MCF 10A (cell line): ENCODE results near the gene NR2E3. TPM values are rescaled to one million over a fixed set of nuclear protein-coding genes. Genes with fewer than 3 reads are reported as not detected.
A peak's percentile ranks its signal among the peaks of the same experiment; 100 is the strongest.

ENCODE experiments used
- BruUV-seq: library from RNA; stranded (reverse); fragments of 400-500 nt; replicated peaks from 2 replicates; lab custom pipeline; 2021; lab: Mats Ljungman, UMichigan
- CTCF ChIA-PET: fragments of 300-600 bp; sonication (Branson Sonifier 250); formaldehyde crosslinking; extraction: SDS; loops from one replicate; lab custom pipeline; 2021; ENCODE audit warnings: antibody characterized with exemption, inconsistent platforms; lab: Yijun Ruan, JAX
- POLR2A ChIA-PET: fragments of 300-600, 350-650 bp; sonication (Branson Sonifier 250); formaldehyde crosslinking; extraction: SDS; loops from one replicate; lab custom pipeline; 2020; ENCODE audit warnings: antibody characterized with exemption, inconsistent platforms; lab: Yijun Ruan, JAX
- DNase-seq: peaks from one replicate; pipeline ENCODE4 v3.0.0-alpha.2; 2018; ENCODE audit not compliant: unreplicated experiment
- H3K27ac Mint-ChIP-seq: one replicate; pipeline ENCODE4 v1.8.0; 2022; ENCODE audit warnings: mild to moderate bottlenecking, low read depth, mixed read lengths; ENCODE audit not compliant: unreplicated experiment
- H3K27me3 Mint-ChIP-seq: one replicate; pipeline ENCODE4 v1.8.0; 2022; ENCODE audit warnings: mixed read lengths; ENCODE audit not compliant: insufficient read depth, unreplicated experiment
- H3K36me3 Mint-ChIP-seq: one replicate; pipeline ENCODE4 v1.8.0; 2022; ENCODE audit warnings: mild to moderate bottlenecking, moderate library complexity, mixed read lengths; ENCODE audit not compliant: insufficient read depth, unreplicated experiment
- H3K4me1 Mint-ChIP-seq: one replicate; pipeline ENCODE4 v1.8.0; 2022; ENCODE audit warnings: mixed read lengths; ENCODE audit not compliant: insufficient read depth, unreplicated experiment
- H3K4me3 Mint-ChIP-seq: one replicate; pipeline ENCODE4 v1.8.0; 2022; ENCODE audit warnings: mild to moderate bottlenecking, moderate library complexity, mixed read lengths; ENCODE audit not compliant: unreplicated experiment
- H3K9me3 Mint-ChIP-seq: one replicate; pipeline ENCODE4 v1.8.0; 2022; ENCODE audit warnings: mixed read lengths; ENCODE audit not compliant: unreplicated experiment
- CTCF ChIP-seq: fragments of 200-600 bp; IDR thresholded peaks from one replicate; pipeline ENCODE4 v1.8.0; 2022; ENCODE audit warnings: antibody characterized with exemption, mild to moderate bottlenecking; ENCODE audit not compliant: unreplicated experiment
- intact Hi-C: fragments of 100-400 bp; cut with micrococcal nuclease; formaldehyde crosslinking; loops from 2 replicates; pipeline ENCODE4 v1.14.1; 2022
- total RNA-seq: library from RNA; stranded (reverse); gene quantifications from 2 replicates; pipeline ENCODE4 v1.2.3, GENCODE V29; 2022

Gene NR2E3
- total RNA-seq, 1 experiment from 2014 or later, result 0.49 TPM

- no peaks in the 10 kb centered on the region for H3K27me3 Mint-ChIP-seq
- CTCF ChIA-PET, result interaction anchor here (0.6 to 9.1 kb wide), 55 partner anchors 9 to 1118 kb away, joined by 3 to 149 read pairs (median 4); partner anchors contain the start of gene NR2E3
- H3K9me3 Mint-ChIP-seq, result no peaks in the 10 kb centered on the region
- DNase-seq, result peak; percentile 77
- peaks cover 6% of the 10 kb centered on the region for H3K4me1 Mint-ChIP-seq
- H3K27ac Mint-ChIP-seq, result no peak overlapping the region
- intact Hi-C loops, result loop anchor here (1.0 to 10.0 kb wide), 11 partner anchors 21 to 909 kb away; partner anchors contain the start of genes LRRC49, THAP10 and THSD4
- POLR2A ChIA-PET, result interaction anchor here (0.5 to 0.6 kb wide), 3 partner anchors 355 to 1703 kb away, joined by 3 read pairs; partner anchors contain the start of gene TLE3
- no peaks in the 10 kb centered on the region for H3K36me3 Mint-ChIP-seq
- TF ChIP-seq CTCF, result peak; percentile 93
- no TSS peak for BruUV-seq
- no peak overlapping the region for H3K4me3 Mint-ChIP-seq
These were observed 9.3 kb upstream of the NR2E3 start for GRCh38 chr15:71800835-71801745.

DNA sequence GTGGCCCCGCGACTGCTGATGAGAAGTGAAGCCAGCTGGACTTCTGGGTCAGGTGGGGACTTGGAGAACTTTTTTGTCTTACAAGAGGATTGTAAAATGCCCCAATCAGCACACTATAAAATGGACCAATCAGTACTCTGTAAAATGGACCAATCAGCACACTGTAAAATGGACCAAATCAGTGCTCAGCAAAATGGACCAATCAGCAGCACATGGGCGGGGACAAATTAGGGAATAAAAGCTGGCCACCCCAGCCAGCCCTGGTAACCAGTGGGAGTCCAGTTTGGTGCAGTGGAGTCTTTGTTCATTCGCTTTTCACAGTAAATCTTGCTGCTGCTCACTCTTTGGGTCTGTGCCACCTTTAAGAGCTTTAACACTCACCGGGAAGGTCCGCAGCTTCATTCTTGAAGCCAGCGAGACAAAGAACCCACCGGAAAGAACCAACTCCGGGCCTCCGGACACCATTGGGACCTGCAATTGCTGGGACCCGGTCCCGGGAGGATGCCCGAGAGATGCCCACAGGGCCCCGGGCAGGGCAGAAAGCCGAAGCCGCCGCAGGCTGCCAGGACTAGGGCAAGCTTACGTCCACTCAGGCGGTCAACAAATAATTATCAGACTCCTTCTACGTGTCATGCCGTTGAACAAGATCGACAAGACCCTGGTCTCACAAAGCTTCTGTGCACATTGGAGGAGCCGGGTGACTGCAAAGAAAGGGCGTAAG is 8.3 kb upstream of the NR2E3 start:
- H3K9me3 Mint-ChIP-seq, result no peaks in the 10 kb centered on the region
- H3K27ac Mint-ChIP-seq, result no peak overlapping the region
- intact Hi-C loops, result loop anchor here (1.0 to 10.0 kb wide), 11 partner anchors 22 to 910 kb away; partner anchors contain the start of genes LRRC49, THAP10 and THSD4
- no peaks in the 10 kb centered on the region for H3K36me3 Mint-ChIP-seq
- BruUV-seq, result no TSS peak
- CTCF ChIA-PET, result interaction anchor here (0.6 to 9.1 kb wide), 37 partner anchors 8 to 991 kb away, joined by 3 to 149 read pairs (median 4); partner anchors contain the start of gene NR2E3
- peaks cover 6% of the 10 kb centered on the region for H3K4me1 Mint-ChIP-seq
- H3K4me3 Mint-ChIP-seq, result no peak overlapping the region
- no peaks in the 10 kb centered on the region for H3K27me3 Mint-ChIP-seq
- POLR2A ChIA-PET, result interaction anchor here (0.9 kb wide), 1 partner anchor 22 kb away, joined by 3 read pairs; no protein-coding TSS in a partner anchor
- no peak for DNase-seq
- no peak for TF ChIP-seq CTCF

DNA sequence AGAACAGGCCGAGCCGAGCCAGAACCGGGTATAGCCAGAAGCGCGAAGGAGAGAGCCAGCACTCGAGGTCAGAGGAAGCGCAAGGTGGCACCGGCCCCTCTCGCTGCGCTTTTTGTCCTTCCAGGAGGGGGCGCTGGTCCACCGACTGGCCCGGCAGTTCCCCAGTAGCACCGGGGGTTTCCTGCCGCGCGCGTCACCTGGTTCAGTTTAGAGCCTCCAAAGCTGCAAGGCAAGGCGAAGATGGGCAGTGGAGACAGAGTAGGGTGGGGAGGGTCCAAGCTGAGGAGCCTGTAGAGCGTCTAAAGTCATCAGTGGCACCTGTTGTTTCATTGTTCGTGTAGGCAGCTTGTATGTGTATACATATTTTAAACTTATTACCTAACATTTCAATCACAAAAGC is 7.6 kb upstream of the NR2E3 start:
- no peak for DNase-seq
- Mint-ChIP-seq H3K27me3 (no peaks in the 10 kb centered on the region), H3K9me3 (no peaks in the 10 kb centered on the region), H3K4me3 (no peak overlapping the region), H3K27ac (no peak overlapping the region), H3K36me3 (no peaks in the 10 kb centered on the region), H3K4me1 (peaks cover 6% of the 10 kb centered on the region)
- TF ChIP-seq CTCF, result peak; percentile 18
- ChIA-PET CTCF (interaction anchor here (0.5 to 9.1 kb wide), 10 partner anchors 12 to 354 kb away, joined by 3 to 149 read pairs (median 4); no protein-coding TSS in a partner anchor), POLR2A (interaction anchor here (0.9 kb wide), 1 partner anchor 22 kb away, joined by 3 read pairs; no protein-coding TSS in a partner anchor)
- BruUV-seq, result no TSS peak
- intact Hi-C loops, result loop anchor here (5.0 to 10.0 kb wide), 5 partner anchors 150 to 910 kb away; partner anchors contain the start of genes LRRC49, THAP10 and THSD4
